HEK293T (cell line): ENCODE data around the gene ITPRID1.

Experiments used
- CTCF ChIA-PET: fragments of 350-600 bp; formaldehyde crosslinking; extraction: SDS; loops from one replicate; lab custom pipeline; 2021; ENCODE audit warnings: antibody characterized with exemption, inconsistent platforms; lab: Yijun Ruan, JAX
- POLR2A ChIA-PET: fragments of 350-600 bp; formaldehyde crosslinking; extraction: SDS; loops from one replicate; lab custom pipeline; 2020; ENCODE audit warnings: antibody characterized with exemption, inconsistent platforms; lab: Yijun Ruan, JAX
- DNase-seq: peaks from one replicate; pipeline ENCODE4 v3.0.0; 2012; ENCODE audit warnings: mixed read lengths; ENCODE audit errors: extremely low spot score
- ARNT ChIP-seq: fragments of 450-650 bp; IDR thresholded peaks from 2 replicates; pipeline ENCODE4 v1.6.1; 2017; ENCODE audit warnings: mild to moderate bottlenecking
- BHLHE40 ChIP-seq: fragments of 450-650 bp; IDR thresholded peaks from 2 replicates; pipeline ENCODE4 v1.6.1; 2016; ENCODE audit warnings: mild to moderate bottlenecking, moderate library complexity, borderline replicate concordance
- CTBP1 ChIP-seq: fragments of 450-650 bp; IDR thresholded peaks from 2 replicates; pipeline ENCODE4 v1.6.1; 2016; ENCODE audit warnings: borderline replicate concordance
- ELF4 ChIP-seq: fragments of 450-650 bp; IDR thresholded peaks from 2 replicates; pipeline ENCODE4 v1.6.1; 2017; ENCODE audit warnings: antibody characterized with exemption
- FOXA1 ChIP-seq: fragments of 450-650 bp; IDR thresholded peaks from 2 replicates; pipeline ENCODE4 v1.6.1; 2016; ENCODE audit warnings: mild to moderate bottlenecking
- FOXK2 ChIP-seq: fragments of 450-650 bp; IDR thresholded peaks from 2 replicates; pipeline ENCODE4 v1.6.1; 2016; ENCODE audit warnings: mild to moderate bottlenecking
- FOXM1 ChIP-seq: fragments of 450-650 bp; IDR thresholded peaks from 2 replicates; pipeline ENCODE4 v1.6.1; 2017; ENCODE audit warnings: mild to moderate bottlenecking, borderline replicate concordance
- HDGF ChIP-seq: fragments of 450-650 bp; IDR thresholded peaks from 2 replicates; pipeline ENCODE4 v1.6.1; 2017; ENCODE audit warnings: antibody characterized with exemption, borderline replicate concordance
- L3MBTL2 ChIP-seq: fragments of 450-650 bp; conservative IDR thresholded peaks from 2 replicates; pipeline ENCODE4 v1.6.1; 2016; ENCODE audit warnings: mild to moderate bottlenecking
- LEF1 ChIP-seq: fragments of 450-650 bp; IDR thresholded peaks from 2 replicates; pipeline ENCODE4 v1.6.1; 2017; ENCODE audit warnings: mild to moderate bottlenecking, borderline replicate concordance
- NFRKB ChIP-seq: fragments of 450-650 bp; IDR thresholded peaks from 2 replicates; pipeline ENCODE4 v1.6.1; 2016; ENCODE audit warnings: mild to moderate bottlenecking, moderate library complexity
- PKNOX1 ChIP-seq: fragments of 450-650 bp; IDR thresholded peaks from 2 replicates; pipeline ENCODE4 v1.6.1; 2016
- SP1 ChIP-seq: fragments of 450-650 bp; IDR thresholded peaks from 2 replicates; pipeline ENCODE4 v1.6.1; 2017
- SUZ12 ChIP-seq: fragments of 450-650 bp; IDR thresholded peaks from 2 replicates; pipeline ENCODE4 v1.6.1; 2016; ENCODE audit warnings: mild to moderate bottlenecking
- TARDBP ChIP-seq: fragments of 450-650 bp; IDR thresholded peaks from 2 replicates; pipeline ENCODE4 v1.6.1; 2016
- ZNF384 ChIP-seq: fragments of 450-650 bp; IDR thresholded peaks from 2 replicates; pipeline ENCODE4 v1.6.1; 2016

Gene ITPRID1

GRCh38 chr7:31688996-31689395 lies 175.1 kb downstream of the ITPRID1 start:
- no peak for DNase-seq
- ChIA-PET POLR2A (no interaction called here), CTCF (no interaction called here)
- TF ChIP-seq ELF4 (no peak), ARNT (no peak), TARDBP (no peak), FOXM1 (no peak), SUZ12 (no peak), PKNOX1 (no peak), L3MBTL2 (no peak), LEF1 (no peak), CTBP1 (no peak), ZNF384 (no peak), HDGF (no peak), SP1 (no peak), FOXA1 (no peak), NFRKB (no peak), FOXK2 (no peak), BHLHE40 (no peak)

GRCh38 chr7:31690935-31691334 lies 177.0 kb downstream of the ITPRID1 start:
- CTCF ChIA-PET: no interaction called here
- TF ChIP-seq ELF4 (no peak), CTBP1 (no peak), FOXA1 (no peak), SP1 (no peak), LEF1 (no peak), FOXK2 (no peak), HDGF (no peak), ARNT (no peak), PKNOX1 (no peak), TARDBP (no peak), FOXM1 (no peak), BHLHE40 (no peak), NFRKB (no peak), SUZ12 (no peak)
- POLR2A ChIA-PET: no interaction called here
- DNase-seq: no peak

GRCh38 chr7:31692451-31692850 lies 178.6 kb downstream of the ITPRID1 start:
- POLR2A ChIA-PET: no interaction called here
- TF ChIP-seq FOXK2 (no peak), L3MBTL2 (no peak), FOXA1 (no peak), HDGF (no peak), SUZ12 (no peak), PKNOX1 (no peak), ARNT (no peak), TARDBP (no peak), ELF4 (no peak), BHLHE40 (no peak), NFRKB (no peak), ZNF384 (no peak), CTBP1 (no peak), SP1 (no peak), FOXM1 (no peak), LEF1 (no peak)
- CTCF ChIA-PET: no interaction called here
- no peak for DNase-seq

- ChIA-PET POLR2A (no interaction called here), CTCF (no interaction called here)
- TF ChIP-seq FOXM1: no peak
- no peak for DNase-seq
Measured at GRCh38 chr7:31692871-31693270, 179.0 kb downstream of the ITPRID1 start.

GRCh38 chr7:31695859-31696614 lies 182.1 kb downstream of the ITPRID1 start:
- POLR2A ChIA-PET: interaction anchor here (0.6 kb wide), 1 partner anchor 172 kb away, joined by 3 read pairs; no protein-coding TSS in a partner anchor
- no peak for DNase-seq
- CTCF ChIA-PET: interaction anchor here (0.6 to 0.9 kb wide), 2 partner anchors 10 to 536 kb away, joined by 3 read pairs; no protein-coding TSS in a partner anchor
- TF ChIP-seq FOXK2 (no peak), ZNF384 (no peak), BHLHE40 (no peak), CTBP1 (no peak), ARNT (no peak)

GRCh38 chr7:31699050-31699449 lies 185.2 kb downstream of the ITPRID1 start:
- no peak for DNase-seq
- ChIA-PET POLR2A (no interaction called here), CTCF (no interaction called here)
- TF ChIP-seq FOXK2: no peak
- no peak for TF ChIP-seq LEF1
- no peak for TF ChIP-seq CTBP1
- TF ChIP-seq ARNT: no peak
- no peak for TF ChIP-seq FOXM1
